PC-3 (cell line): ENCODE results near the gene PRRT1B.

Source experiments
- EZH2phosphoT487 ChIP-seq: fragments of 300-600 bp; sonication (generic); IDR thresholded peaks from 2 replicates; pipeline ENCODE4 v1.6.1; 2018; ENCODE audit warnings: mild to moderate bottlenecking, antibody characterized with exemption, low read length, borderline replicate concordance
- TF ChIP-seq, protein P1 (sequence below): fragments of 300-600 bp; sonication (generic); conservative IDR thresholded peaks from 2 replicates; pipeline ENCODE4 v1.5.1; 2017; ENCODE audit warnings: antibody characterized with exemption, low read depth, mild to moderate bottlenecking, low read length

GRCh38 chr9:131557855-131558548 is 12.7 kb downstream of the PRRT1B start:
- TF ChIP-seq, protein P1, sequence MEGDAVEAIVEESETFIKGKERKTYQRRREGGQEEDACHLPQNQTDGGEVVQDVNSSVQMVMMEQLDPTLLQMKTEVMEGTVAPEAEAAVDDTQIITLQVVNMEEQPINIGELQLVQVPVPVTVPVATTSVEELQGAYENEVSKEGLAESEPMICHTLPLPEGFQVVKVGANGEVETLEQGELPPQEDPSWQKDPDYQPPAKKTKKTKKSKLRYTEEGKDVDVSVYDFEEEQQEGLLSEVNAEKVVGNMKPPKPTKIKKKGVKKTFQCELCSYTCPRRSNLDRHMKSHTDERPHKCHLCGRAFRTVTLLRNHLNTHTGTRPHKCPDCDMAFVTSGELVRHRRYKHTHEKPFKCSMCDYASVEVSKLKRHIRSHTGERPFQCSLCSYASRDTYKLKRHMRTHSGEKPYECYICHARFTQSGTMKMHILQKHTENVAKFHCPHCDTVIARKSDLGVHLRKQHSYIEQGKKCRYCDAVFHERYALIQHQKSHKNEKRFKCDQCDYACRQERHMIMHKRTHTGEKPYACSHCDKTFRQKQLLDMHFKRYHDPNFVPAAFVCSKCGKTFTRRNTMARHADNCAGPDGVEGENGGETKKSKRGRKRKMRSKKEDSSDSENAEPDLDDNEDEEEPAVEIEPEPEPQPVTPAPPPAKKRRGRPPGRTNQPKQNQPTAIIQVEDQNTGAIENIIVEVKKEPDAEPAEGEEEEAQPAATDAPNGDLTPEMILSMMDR = no peak
- TF ChIP-seq EZH2phosphoT487 = no peak
